Thyroid gland (tissue), 4 donors: ENCODE results near the gene CARMIL1.

Experiments
- CTCF ChIP-seq, 6 experiments: fragments of 200-600 bp in 3 of 6; fragments of 450-650 bp in 3 of 6; sonication (generic) in 3 of 6; IDR thresholded peaks; one replicate each; pipeline ENCODE4 v1.5.1; 2016 to 2019; ENCODE audit warnings: antibody characterized with exemption in 6 of 6, mild to moderate bottlenecking in 2 of 6, inconsistent platforms in 1 of 6, moderate library complexity in 1 of 6
- POLR2A ChIP-seq, 2 donors: fragments of 450-650 bp; IDR thresholded peaks; one replicate each; pipeline ENCODE4 v1.6.1; 2017; ENCODE audit warnings: antibody characterized with exemption in 2 of 2, mild to moderate bottlenecking in 2 of 2, moderate library complexity in 1 of 2

DNA sequence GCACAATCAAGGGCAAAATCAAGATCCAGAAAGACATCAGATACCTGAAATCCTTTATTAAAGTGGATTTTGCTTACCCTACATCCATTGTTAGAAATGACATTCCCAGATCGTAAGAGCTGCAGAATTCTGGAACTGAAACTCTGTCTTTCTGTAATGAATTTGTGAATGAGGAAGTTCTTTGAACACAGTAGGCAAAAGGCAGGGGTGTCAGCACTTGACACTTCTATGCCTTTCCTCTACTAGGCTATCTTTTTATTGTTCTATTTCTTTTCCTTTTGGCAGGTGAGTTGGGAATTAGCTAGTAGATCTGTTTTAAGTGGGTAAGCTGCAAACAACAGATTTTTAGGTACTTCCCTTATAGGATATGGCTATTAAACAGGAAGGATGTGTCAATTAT is 126.3 kb downstream of the CARMIL1 start:
- TF ChIP-seq CTCF (IDR thresholded peaks at IDR 0.05) (no peak), POLR2A (IDR thresholded peaks at IDR 0.05) (no peak)
